SIG-M5 treated with dmso at 0.1 percent for 504 hours (cell line): Measurements from ENCODE around the gene SV2B.
A peak's percentile ranks its signal among the peaks of the same experiment; 100 is the strongest.

Experiments used
- DNase-seq: peaks from one replicate; lab custom pipeline; 2025; ENCODE audit not compliant: unreplicated experiment; lab: John Stamatoyannopoulos, UW

SV2B gene

GRCh38 chr15:91135201-91136130, 35.4 kb downstream of the SV2B start:
- no peak for DNase-seq

GRCh38 chr15:91136386-91136923, 36.4 kb downstream of the SV2B start:
- no peak for DNase-seq

DNA sequence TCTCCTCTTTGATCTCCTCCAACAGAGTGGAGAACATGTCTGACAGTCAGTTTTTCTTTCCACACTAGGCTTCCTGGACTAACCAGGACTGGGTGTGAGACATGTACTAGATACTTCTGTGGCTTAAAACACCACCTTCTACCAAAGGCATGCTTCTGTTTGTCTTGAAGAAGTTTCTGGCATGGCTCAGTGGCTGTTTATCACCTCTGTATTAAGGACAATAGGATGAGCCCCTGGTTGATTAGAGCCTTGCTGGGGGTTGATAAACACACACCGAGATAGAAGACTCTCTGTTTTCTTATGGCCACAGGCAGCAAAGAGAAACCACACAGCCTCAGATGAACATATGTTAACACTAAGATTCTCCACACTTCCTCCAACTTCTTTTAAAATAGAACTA, 40.5 kb downstream of the SV2B start:
- DNase-seq, result no peak

- no peak for DNase-seq
These were observed 41.0 kb downstream of the SV2B start for GRCh38 chr15:91141097-91141496.

DNA sequence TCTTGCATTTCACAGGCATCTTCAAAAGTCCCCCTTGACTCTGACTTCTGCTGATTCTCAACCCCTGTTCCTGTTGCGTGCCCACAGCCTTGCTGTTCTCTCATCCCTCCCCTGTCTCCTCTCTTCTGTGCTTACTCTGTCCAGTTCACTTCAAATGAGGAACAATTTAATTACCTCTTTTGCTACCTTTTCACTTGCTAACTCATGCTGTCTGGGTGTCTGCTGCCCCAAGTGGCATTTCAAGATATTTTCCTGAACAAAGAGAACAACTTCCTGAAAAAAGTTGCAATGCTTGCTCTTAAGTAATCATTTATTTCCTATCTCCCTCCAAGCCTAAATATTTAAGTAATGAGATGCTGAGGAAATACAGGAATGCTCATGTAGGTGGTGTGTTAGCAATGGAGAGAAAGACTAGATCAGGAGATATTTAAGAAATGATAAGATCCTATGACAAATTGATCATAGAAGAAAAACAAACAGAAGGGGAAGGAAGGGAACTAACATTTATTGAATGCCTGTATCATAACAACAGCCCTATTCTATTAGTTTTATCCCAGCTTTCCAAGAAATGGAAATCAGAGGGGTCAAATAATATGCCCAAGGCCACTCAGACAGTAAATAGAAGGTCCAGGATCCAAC, 42.2 kb downstream of the SV2B start:
- peak; percentile 71 for DNase-seq

DNA sequence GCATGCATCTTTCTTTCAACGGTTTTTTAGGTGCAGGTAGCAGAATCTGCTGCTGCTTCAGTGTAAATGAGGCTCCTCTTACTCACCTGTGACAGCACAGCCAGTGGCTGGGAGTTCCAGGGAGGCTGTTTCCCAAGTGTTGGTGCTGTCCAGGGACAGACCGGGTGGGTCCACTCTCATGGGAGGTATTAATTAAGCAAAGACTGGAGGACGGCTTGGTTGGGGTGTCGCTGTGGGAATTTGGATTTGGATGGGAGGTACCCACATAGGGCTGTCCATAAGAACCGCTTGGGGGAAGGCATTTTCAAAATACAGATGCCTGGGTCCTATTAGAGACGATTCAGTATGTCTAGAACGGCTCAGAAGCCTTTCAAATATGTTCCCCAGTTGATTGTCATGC, 42.9 kb downstream of the SV2B start:
- DNase-seq, result no peak

DNA sequence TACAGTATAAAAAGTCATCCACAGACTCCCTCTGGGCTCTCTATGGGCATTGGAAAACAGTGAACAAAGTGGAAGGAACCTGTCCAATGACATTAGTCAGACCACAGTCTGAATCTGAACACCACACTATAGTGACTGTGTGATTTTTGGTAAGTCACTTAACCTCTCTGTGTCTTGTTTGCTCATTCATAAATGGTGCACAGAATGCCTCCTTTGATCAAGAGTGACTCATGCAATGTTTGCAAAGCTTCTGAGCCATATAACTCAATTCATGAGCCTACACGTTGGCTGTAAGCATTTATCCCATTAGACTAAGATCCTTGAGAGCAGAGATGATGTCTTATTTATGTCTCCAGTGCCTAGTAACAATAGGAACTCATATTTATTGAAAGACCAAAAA, 46.7 kb downstream of the SV2B start:
- DNase-seq, result no peak

GRCh38 chr15:91148243-91148642, 48.2 kb downstream of the SV2B start:
- DNase-seq, result no peak

GRCh38 chr15:91150502-91151160, 50.6 kb downstream of the SV2B start:
- no peak for DNase-seq

GRCh38 chr15:91151781-91152563, 51.9 kb downstream of the SV2B start:
- DNase-seq, result no peak

DNA sequence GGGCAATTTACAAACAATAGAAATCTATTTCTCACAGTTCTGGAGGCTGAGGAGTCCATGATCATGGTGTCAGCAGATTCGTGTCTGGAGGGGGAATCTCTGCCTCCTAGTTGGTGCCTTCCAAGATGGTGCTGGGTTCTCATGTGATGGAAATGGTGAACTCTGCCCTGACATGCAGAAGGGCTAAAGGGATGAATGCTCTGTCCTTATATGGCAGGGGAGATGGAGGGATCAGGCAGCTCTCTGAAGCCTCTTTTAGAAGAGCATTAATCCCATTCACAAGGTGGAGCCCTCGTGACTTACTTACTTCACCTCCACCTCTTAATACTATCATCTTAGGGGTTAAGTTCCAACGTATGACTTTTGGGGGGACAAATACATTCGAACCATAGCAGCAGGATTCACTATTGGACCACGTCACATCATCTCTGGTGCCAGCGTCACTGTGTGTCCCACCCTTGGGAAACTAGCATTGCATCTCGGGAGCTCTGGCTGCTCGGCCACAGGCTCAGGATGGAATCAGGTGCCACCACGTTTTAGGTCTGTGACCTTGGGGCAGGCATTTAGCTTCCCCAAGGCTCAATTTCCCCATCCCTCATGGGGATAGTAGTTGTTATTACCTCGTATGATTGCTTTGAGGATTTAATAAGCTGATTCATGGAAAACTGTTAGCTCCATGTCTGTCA, 53.0 kb downstream of the SV2B start:
- DNase-seq, result no peak

DNA sequence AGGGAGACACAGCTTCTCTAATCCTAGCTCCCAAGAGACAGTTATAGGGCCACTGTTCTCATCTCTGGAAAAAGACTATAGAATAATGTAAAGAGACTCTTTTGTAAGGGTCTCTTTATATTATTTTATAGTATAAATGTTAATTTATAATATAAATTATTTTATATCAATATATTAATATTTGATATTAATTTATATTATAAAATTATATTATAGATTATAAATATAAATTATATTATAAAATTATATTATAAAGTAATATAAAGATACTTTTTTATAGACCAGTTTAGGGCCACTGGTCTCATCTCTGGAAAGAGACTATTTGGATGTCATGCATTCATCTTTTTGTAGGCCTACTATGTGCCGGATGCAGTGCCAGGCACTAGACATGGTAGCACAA, 53.9 kb downstream of the SV2B start:
- DNase-seq, result no peak

DNA sequence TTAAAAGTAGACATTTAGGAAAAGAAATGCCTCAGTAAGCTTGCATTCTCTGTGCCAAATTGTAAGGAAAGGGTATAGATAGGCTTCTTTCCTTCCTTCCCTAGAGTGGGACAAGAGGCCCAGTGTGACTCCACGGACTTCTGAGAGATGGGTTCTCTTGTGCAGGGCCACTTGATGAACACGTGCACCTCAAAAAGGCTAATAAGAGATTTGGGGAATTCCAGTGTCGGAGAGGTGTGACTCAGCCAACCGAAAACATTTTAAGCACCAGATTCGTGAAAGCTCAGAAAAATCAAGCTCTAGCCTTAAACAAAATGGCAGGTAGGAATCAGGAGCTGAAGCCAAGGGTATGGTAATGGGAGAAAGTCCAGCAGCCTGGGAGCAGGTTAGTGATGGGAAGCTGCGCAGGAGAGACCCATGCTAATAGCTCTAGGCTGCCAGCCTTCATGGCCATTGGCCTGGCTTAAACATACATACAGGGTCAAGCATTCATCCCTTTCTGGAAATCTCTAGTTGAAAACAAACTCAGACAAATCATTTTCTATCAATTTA, 56.2 kb downstream of the SV2B start:
- no peak for DNase-seq

DNA sequence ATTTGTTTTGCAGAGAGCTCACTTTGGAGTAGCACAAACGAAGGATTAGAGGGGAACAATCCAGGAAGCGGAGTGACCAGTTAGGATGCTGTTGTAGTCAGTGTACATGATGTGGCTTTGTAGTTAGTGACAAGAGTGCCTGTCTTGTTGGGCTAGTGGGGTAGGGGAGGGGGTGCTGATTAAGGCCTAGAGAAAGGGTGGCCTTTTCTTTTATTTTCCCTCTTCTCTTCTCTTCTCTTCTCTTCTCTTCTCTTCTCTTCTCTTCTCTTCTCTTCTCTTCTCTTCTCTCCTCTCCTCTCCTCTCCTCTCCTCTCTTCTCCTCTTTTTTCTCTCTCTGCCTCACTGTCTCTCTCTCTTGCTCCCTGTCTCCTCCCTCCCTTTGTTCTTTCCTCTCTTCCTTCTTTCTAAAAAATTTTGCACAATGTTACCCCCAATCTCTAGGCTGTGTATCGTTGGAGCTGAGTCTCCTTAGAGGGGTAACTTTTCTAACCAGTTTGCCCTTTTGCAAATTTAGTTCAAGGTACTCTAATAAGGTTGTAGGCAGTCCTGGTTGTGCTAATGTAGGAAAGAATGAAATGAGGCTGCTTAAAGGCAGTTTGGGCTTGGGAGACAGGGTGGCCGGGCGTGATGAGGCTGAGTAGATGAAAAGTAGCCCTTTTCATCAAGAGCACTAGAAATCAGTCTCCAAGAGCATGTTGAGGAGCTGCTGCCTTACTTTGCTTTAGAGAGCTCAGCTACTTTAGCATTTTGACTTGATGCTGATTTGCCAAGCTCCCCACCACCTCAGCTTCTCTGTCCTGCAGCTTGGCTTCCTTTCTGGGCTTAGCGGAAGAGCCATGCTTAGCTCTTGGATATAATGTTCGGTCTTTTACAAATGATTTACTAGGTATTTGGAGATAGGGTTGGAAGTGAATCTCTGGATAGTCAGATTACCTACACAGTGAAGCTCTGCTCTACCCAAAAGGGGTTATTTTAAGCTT, 58.6 kb downstream of the SV2B start:
- DNase-seq, result no peak

DNA sequence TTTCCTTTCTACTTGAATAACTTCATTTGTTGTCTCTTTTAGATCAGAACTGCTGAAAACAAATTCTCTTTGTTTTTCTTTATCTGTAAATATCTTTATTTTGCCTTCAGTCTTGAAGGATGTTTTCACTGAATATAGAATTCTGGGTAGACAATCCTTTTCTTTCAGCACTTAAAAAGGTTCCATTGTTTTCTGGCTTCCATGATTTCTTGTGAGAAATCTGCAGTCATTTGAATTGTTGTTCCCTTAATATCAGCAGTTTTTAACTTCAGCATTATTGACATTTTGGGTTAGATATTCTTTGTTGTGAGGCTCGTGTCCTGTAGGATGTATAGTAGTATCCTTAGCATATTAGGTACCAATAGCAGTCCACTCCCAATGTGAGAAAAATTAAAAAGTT, 65.8 kb downstream of the SV2B start:
- DNase-seq, result no peak

DNA sequence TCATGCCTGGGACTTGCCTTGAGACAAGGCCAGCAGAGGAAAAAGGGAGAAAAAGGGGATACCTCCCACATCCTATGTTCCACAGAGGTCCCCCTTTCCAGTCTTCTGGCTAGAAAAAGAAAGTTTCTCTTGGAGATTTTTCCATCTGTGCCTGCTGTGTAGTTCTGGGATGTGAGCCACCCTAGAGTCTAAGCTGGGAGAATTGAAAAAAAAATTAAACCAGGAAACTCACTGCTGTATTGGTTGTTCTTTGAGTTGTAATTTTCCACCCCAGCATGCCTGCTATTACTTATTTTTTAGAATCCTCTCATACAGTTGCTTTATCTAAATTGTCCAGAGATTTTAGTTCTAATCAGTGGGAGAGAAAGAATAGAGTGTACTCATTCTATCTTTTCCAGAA, 68.4 kb downstream of the SV2B start:
- DNase-seq, result no peak

- DNase-seq, result no peak
These were observed 71.3 kb downstream of the SV2B start for GRCh38 chr15:91171334-91171733.

GRCh38 chr15:91182101-91182500, 82.0 kb downstream of the SV2B start:
- DNase-seq, result no peak

GRCh38 chr15:91183596-91183995, 83.5 kb downstream of the SV2B start:
- no peak for DNase-seq
